T-helper 2 cell (primary cell): ENCODE results near the gene B4GALT4.
"Not testable (repeated sequence)": the region's sequence is repeated elsewhere in the genome, so short reads cannot be mapped to it uniquely, and the experiment has no call there.

Experiments used
- DNase-seq, 5 experiments: peaks; one replicate each; pipeline versions ENCODE4 v3.0.0 to v3.0.0-alpha.2; 2012 to 2022

The B4GALT4 gene

DNA sequence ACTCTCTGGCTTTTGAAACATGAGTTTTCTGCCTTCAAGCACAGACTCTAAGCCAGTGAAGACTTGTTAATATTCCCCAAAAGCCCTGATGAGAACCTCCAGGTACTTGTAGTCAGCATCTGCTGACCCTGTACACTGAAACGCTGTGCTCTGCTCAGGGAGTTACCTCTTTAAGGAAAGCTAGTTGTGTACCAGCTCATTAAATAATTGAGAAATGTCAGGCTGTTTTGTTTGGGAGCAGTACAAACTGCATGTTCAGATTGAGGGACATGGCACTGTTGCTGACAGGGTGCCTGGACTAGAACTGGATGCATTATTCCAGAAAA is 45.6 kb downstream of the B4GALT4 start:
- no peak for DNase-seq

GRCh38 chr3:119194237-119195150 is 46.2 kb downstream of the B4GALT4 start:
- no peak for DNase-seq

DNA sequence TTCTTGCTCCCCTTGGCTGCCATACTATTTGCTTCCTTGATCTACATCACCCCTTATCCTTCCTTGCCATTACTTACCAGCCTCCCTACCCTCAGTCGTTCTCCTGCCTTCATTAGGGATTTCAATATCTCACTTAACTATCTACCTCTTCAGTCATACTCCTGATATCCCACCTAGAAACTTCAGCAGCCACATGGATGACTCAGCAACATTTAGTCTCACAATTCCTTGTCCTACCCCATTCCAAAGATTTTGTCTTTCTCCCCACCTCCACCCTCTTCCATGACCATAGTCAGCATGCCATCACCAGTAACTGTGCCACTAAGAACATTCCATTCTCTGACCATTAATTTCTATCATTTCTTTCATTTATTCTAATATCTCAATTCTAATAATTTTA is 48.9 kb downstream of the B4GALT4 start:
- DNase-seq, result no peak

- DNase-seq, result no peak
Observed at GRCh38 chr3:119187266-119187665, 53.4 kb downstream of the B4GALT4 start.

DNA sequence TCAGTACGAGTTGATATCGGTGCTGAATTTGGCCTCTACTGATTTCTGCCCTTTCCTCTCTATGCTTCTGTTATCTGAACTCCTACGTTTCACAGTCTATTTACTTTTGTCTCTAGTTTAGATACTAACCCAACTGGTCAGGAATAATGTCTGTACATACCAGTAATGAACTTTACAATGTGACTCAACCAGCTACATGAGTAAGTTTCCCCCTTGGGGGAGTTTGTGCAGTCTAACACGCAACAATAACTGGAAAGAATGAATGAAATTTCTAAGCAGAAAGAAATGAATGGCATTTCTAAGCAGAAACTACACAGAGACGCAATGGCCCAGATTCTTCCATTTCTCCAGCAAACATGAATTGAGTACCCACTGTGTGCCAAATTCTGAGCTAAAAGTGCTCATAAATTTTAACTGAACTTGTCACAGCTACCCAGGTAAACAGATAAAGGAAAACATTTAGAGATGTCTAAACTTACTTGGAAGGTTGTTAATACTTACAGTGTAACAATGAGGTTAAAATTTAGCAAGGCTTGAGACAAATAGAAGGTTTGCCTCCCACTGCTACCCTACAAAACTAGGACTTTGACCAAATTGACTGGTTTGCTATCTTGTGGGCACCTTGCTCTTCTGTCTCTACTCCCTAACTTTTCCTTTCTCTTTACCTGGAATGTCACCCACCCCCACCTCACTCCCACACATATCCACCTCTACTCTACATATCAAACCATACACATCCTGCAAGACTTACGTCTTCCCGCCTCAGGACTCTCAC is 55.7 kb downstream of the B4GALT4 start:
- DNase-seq, result no peak

GRCh38 chr3:119184111-119184510 is 56.6 kb downstream of the B4GALT4 start:
- no peak for DNase-seq

- no peak for DNase-seq
Observed at GRCh38 chr3:119181765-119182164, 58.9 kb downstream of the B4GALT4 start.

DNA sequence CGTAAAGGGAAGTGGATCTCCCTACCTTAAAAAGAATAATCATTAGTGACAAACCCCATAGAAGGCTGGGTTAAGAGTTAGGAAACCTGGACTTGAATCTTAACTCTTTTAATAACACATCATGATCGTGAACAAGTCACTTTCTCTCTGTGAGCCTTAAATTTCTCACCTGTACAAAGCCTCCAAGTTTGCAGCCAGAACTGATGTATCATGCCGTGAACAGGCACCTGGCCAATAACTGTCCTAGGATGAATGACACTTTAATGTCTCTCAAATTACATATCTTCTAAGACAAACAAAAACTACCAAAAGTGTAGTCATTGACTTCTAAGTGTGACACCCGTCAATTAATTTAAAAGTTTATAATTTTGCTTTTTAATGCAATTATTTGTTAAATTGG is 63.4 kb downstream of the B4GALT4 start:
- DNase-seq, result no peak

DNA sequence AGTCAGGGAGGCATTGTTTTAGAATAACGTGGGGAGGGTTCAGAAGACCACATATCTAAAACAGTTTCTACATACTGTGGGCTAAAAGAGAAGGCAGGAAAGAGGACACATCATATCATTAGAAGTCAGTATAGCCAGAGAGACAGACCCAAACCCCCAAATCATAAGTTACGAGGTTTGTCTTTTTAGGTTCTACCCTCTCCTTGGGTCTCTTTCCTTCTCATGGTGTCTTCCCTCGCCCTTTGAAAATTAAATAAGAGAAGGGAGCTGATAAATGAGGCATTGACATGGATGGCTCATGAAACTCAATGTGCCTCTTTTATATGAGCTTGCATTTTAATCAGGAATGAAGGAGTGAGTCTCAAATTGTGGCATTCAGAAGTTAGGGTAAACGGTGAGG is 63.9 kb downstream of the B4GALT4 start:
- no peak for DNase-seq

- DNase-seq, result no peak
Observed at GRCh38 chr3:119175872-119176756, 64.6 kb downstream of the B4GALT4 start.

DNA sequence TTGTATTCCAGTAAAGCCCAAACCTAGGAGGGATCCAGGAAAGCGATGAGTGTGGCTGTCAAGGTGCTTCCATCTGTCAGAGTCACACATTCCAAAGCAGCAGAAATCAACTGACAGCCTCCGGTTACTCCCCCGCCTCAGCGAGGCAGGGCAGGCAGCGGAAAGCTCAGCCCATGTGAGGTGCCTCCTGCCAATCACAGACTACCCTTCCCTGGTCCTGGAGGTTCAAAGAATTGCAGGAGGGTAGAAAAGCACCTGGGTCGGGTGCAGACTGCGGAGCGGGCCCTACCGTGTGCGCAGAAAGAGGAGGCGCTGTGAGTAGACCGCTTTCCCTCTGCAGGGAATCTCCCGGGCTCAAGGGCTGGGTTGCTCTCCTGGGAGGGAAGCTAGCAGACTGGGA is 67.4 kb downstream of the B4GALT4 start, which contains the start of gene UPK1B:
Gene UPK1B, plus strand, starts transcription at position 274 of the 400 bp plus-strand sequence. CDS start 13,144 bp downstream, outside the sequence.
- DNase-seq, result no peak

DNA sequence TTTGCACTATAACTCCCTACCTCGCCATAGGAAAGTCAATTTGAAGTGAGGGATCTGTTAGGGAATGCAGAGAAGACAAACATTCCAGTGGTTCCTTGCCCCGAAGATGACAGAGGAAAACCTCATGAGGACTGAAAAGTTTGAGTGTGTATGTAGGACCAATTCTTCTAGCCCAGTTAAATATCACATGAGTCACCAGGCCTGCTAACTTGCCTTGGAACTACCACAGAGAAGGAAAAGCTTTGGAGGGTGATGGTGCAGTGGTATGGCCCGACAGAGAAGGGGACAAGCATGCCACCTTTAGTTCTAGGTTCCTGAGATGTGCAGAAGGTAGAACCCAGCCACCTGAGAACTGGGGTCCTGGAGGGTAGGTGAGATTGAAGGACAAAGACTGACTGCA is 69.9 kb downstream of the B4GALT4 start:
- no peak for DNase-seq

DNA sequence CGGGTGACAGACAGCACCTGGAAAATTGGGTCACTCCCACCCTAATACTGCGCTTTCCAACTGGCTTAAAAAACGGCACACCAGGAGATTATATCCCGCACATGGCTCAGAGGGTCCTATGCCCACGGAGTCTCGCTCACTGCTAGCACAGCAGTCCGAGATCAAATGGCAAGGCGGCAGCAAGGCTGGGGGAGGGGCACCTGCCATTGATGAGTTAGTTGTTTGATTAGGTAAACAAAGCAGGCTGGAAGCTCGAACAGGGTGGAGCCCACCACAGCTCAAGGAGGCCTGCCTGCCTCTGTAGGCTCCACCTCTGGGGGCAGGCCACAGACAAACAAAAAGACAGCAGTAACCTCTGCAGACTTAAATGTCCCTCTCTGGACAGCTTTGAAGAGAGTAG is 75.9 kb downstream of the B4GALT4 start:
- DNase-seq, result not testable (repeated sequence)
